HEK293 (cell line): ENCODE measurements around the gene JADE3.

Source experiments
- CTCF ChIA-PET: fragments of 350-600 bp; formaldehyde crosslinking; extraction: SDS; loops from one replicate; lab custom pipeline; 2021; ENCODE audit warnings: antibody characterized with exemption; lab: Yijun Ruan, JAX
- POLR2A ChIA-PET: fragments of 300-600 bp; formaldehyde crosslinking; extraction: SDS; loops from one replicate; lab custom pipeline; 2020; ENCODE audit warnings: antibody characterized with exemption, inconsistent platforms; lab: Yijun Ruan, JAX
- H3K27ac ChIP-seq: fragments of 200-500 bp; sonication (Bioruptor generic); 2 replicates; pipeline ENCODE4 v1.5.1; 2014; ENCODE audit warnings: low read depth, low read length, control low read depth, inconsistent platforms; ENCODE audit errors: extremely low read depth
- H3K36me3 ChIP-seq, 2 experiments: fragments of 200-500 bp in 1 of 2; sonication (Bioruptor generic) in 1 of 2; 1 replicate in 1 of 2; 2 replicates in 1 of 2; pipeline ENCODE4 v1.5.1; 2014 to 2017; ENCODE audit warnings: inconsistent platforms in 2 of 2, low read length in 2 of 2; ENCODE audit not compliant: control insufficient read depth in 2 of 2, insufficient read depth in 1 of 2
- H3K4me1 ChIP-seq: fragments of 200-500 bp; sonication (Bioruptor generic); 2 replicates; pipeline ENCODE4 v1.5.1; 2014; ENCODE audit warnings: mild to moderate bottlenecking, low read length, inconsistent platforms; ENCODE audit not compliant: control insufficient read depth, insufficient read depth
- H3K4me3 ChIP-seq: 2 replicates; pipeline ENCODE4 v1.5.1; 2011; ENCODE audit warnings: low read depth, mild to moderate bottlenecking, control low read depth, low read length, moderate library complexity
- H3K9me3 ChIP-seq: fragments of 200-500 bp; sonication (Bioruptor generic); 2 replicates; pipeline ENCODE4 v1.5.1; 2014; ENCODE audit warnings: low read depth, low read length, inconsistent platforms; ENCODE audit not compliant: control insufficient read depth, insufficient read depth
- KLF9 ChIP-seq: fragments of 450-650 bp; formaldehyde crosslinking; IDR thresholded peaks from 2 replicates; pipeline ENCODE4 v1.5.1; 2016; ENCODE audit warnings: missing biosample characterization, missing genetic modification characterization, low read depth
- PRDM6 ChIP-seq: fragments of 450-650 bp; formaldehyde crosslinking; IDR thresholded peaks from 2 replicates; pipeline ENCODE4 v1.5.1; 2017; ENCODE audit warnings: missing biosample characterization, missing genetic modification characterization
- YY1 ChIP-seq: fragments of 450-650 bp; formaldehyde crosslinking; IDR thresholded peaks from 2 replicates; pipeline ENCODE4 v1.5.1; 2018; ENCODE audit warnings: missing biosample characterization, missing genetic modification characterization
- ZBTB48 ChIP-seq: fragments of 450-650 bp; formaldehyde crosslinking; IDR thresholded peaks from 2 replicates; pipeline ENCODE4 v1.5.1; 2016; ENCODE audit warnings: missing biosample characterization, missing genetic modification characterization
- ZBTB49 ChIP-seq: fragments of 450-650 bp; formaldehyde crosslinking; IDR thresholded peaks from 2 replicates; pipeline ENCODE4 v1.5.1; 2016; ENCODE audit warnings: missing biosample characterization, missing genetic modification characterization, low read depth
- ZNF133 ChIP-seq: fragments of 450-650 bp; formaldehyde crosslinking; IDR thresholded peaks from 2 replicates; pipeline ENCODE4 v1.5.1; 2016; ENCODE audit warnings: missing biosample characterization, missing genetic modification characterization
- ZNF140 ChIP-seq: fragments of 450-650 bp; formaldehyde crosslinking; IDR thresholded peaks from 2 replicates; pipeline ENCODE4 v1.5.1; 2016; ENCODE audit warnings: missing biosample characterization, missing genetic modification characterization
- ZNF175 ChIP-seq: fragments of 450-650 bp; formaldehyde crosslinking; IDR thresholded peaks from 2 replicates; pipeline ENCODE4 v1.5.1; 2016; ENCODE audit warnings: missing biosample characterization, missing genetic modification characterization
- ZNF2 ChIP-seq: fragments of 450-650 bp; formaldehyde crosslinking; IDR thresholded peaks from 2 replicates; pipeline ENCODE4 v1.5.1; 2016; ENCODE audit warnings: missing biosample characterization, missing genetic modification characterization
- ZNF214 ChIP-seq: fragments of 450-650 bp; formaldehyde crosslinking; IDR thresholded peaks from 2 replicates; pipeline ENCODE4 v1.5.1; 2017; ENCODE audit warnings: missing biosample characterization, mild to moderate bottlenecking, missing genetic modification characterization, borderline replicate concordance
- ZNF24 ChIP-seq: fragments of 450-650 bp; formaldehyde crosslinking; IDR thresholded peaks from 2 replicates; pipeline ENCODE4 v1.5.1; 2016; ENCODE audit warnings: missing biosample characterization, missing genetic modification characterization
- ZNF280D ChIP-seq: fragments of 450-650 bp; formaldehyde crosslinking; IDR thresholded peaks from 2 replicates; pipeline ENCODE4 v1.5.1; 2016; ENCODE audit warnings: missing biosample characterization, missing genetic modification characterization
- ZNF302 ChIP-seq: fragments of 450-650 bp; formaldehyde crosslinking; IDR thresholded peaks from 2 replicates; pipeline ENCODE4 v1.5.1; 2016; ENCODE audit warnings: missing biosample characterization, missing genetic modification characterization, low read depth
- ZNF311 ChIP-seq: fragments of 450-650 bp; formaldehyde crosslinking; IDR thresholded peaks from 2 replicates; pipeline ENCODE4 v1.5.1; 2017; ENCODE audit warnings: missing biosample characterization, missing genetic modification characterization, borderline replicate concordance
- ZNF335 ChIP-seq: fragments of 450-650 bp; formaldehyde crosslinking; conservative IDR thresholded peaks from 2 replicates; pipeline ENCODE4 v1.5.1; 2016; ENCODE audit warnings: missing biosample characterization, missing genetic modification characterization
- ZNF37A ChIP-seq: fragments of 450-650 bp; IDR thresholded peaks from 2 replicates; pipeline ENCODE4 v1.5.1; 2018; ENCODE audit warnings: missing biosample characterization, missing genetic modification characterization
- ZNF423 ChIP-seq: fragments of 450-650 bp; formaldehyde crosslinking; IDR thresholded peaks from 2 replicates; pipeline ENCODE4 v1.5.1; 2016; ENCODE audit warnings: missing biosample characterization, missing genetic modification characterization
- ZNF473 ChIP-seq: fragments of 450-650 bp; formaldehyde crosslinking; IDR thresholded peaks from 2 replicates; pipeline ENCODE4 v1.5.1; 2017; ENCODE audit warnings: missing biosample characterization, missing genetic modification characterization
- ZNF521 ChIP-seq: fragments of 450-650 bp; formaldehyde crosslinking; IDR thresholded peaks from 2 replicates; pipeline ENCODE4 v1.5.1; 2017; ENCODE audit warnings: missing biosample characterization, mild to moderate bottlenecking, missing genetic modification characterization
- ZNF529 ChIP-seq: fragments of 450-650 bp; formaldehyde crosslinking; IDR thresholded peaks from 2 replicates; pipeline ENCODE4 v1.5.1; 2017; ENCODE audit warnings: missing genetic modification characterization, missing biosample characterization; ENCODE audit not compliant: insufficient replicate concordance
- ZNF548 ChIP-seq: fragments of 450-650 bp; formaldehyde crosslinking; IDR thresholded peaks from 2 replicates; pipeline ENCODE4 v1.5.1; 2016; ENCODE audit warnings: missing biosample characterization, missing genetic modification characterization
- ZNF561 ChIP-seq: fragments of 450-650 bp; IDR thresholded peaks from 2 replicates; pipeline ENCODE4 v1.5.1; 2018; ENCODE audit warnings: missing biosample characterization, missing genetic modification characterization, borderline replicate concordance
- ZNF571 ChIP-seq: fragments of 450-650 bp; formaldehyde crosslinking; IDR thresholded peaks from 2 replicates; pipeline ENCODE4 v1.5.0; 2017; ENCODE audit warnings: missing biosample characterization, missing genetic modification characterization
- ZNF76 ChIP-seq: fragments of 450-650 bp; formaldehyde crosslinking; IDR thresholded peaks from 2 replicates; pipeline ENCODE4; 2016; ENCODE audit warnings: low read depth, missing biosample characterization, missing genetic modification characterization, borderline replicate concordance
- ZNF768 ChIP-seq: fragments of 450-650 bp; formaldehyde crosslinking; IDR thresholded peaks from 2 replicates; pipeline ENCODE4 v1.5.1; 2018; ENCODE audit warnings: missing biosample characterization, mild to moderate bottlenecking, missing genetic modification characterization
- ZNF776 ChIP-seq: fragments of 450-650 bp; formaldehyde crosslinking; IDR thresholded peaks from 2 replicates; pipeline ENCODE4 v1.5.0; 2017; ENCODE audit warnings: missing biosample characterization, missing genetic modification characterization, borderline replicate concordance
- ZNF792 ChIP-seq: fragments of 450-650 bp; formaldehyde crosslinking; IDR thresholded peaks from 2 replicates; pipeline ENCODE4 v1.5.1; 2016; ENCODE audit warnings: missing biosample characterization, missing genetic modification characterization
- TF ChIP-seq, protein P1 (sequence below): fragments of 450-650 bp; formaldehyde crosslinking; IDR thresholded peaks from 2 replicates; pipeline ENCODE4 v1.5.1; 2016; ENCODE audit warnings: missing biosample characterization, missing genetic modification characterization
- TF ChIP-seq, protein P2 (sequence below): fragments of 450-650 bp; formaldehyde crosslinking; IDR thresholded peaks from 2 replicates; pipeline ENCODE4 v1.5.1; 2016; ENCODE audit warnings: missing biosample characterization, missing genetic modification characterization

Gene JADE3

DNA sequence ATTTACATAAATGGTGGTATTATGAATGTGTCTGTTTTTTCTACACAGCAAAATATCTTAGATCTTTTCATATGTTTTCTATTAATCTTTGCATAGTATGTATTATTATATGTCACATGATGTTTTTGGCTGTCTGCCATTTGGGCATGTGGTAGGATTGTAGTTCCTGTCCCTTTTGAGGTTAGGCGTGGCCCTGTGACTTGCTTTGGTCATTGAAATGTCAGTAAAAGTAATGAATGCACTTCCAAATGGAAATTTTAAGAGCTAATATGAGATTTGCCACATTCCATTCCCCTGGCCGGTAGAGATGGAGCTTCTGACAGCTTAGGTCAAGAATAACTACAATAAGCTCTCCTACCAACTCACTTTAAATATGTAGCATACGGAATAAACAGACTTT is 45.1 kb downstream of the JADE3 start (continued):
- TF ChIP-seq ZNF792 (tag by site-specific recombination), result no peak
- no peak for TF ChIP-seq ZNF214 (tag by site-specific recombination)
- TF ChIP-seq ZNF571 (tag by site-specific recombination), result no peak
- TF ChIP-seq ZNF311, result no peak
- no peak for TF ChIP-seq ZNF473 (tag by site-specific recombination)
- TF ChIP-seq ZNF423 (tag by site-specific recombination), result no peak
- no peak for TF ChIP-seq ZNF2 (tag by site-specific recombination)
- TF ChIP-seq ZNF280D (tag by site-specific recombination), result no peak
- TF ChIP-seq ZNF175, result no peak
- no peak for TF ChIP-seq ZBTB48 (tag by site-specific recombination)
- no peak for TF ChIP-seq ZNF548

DNA sequence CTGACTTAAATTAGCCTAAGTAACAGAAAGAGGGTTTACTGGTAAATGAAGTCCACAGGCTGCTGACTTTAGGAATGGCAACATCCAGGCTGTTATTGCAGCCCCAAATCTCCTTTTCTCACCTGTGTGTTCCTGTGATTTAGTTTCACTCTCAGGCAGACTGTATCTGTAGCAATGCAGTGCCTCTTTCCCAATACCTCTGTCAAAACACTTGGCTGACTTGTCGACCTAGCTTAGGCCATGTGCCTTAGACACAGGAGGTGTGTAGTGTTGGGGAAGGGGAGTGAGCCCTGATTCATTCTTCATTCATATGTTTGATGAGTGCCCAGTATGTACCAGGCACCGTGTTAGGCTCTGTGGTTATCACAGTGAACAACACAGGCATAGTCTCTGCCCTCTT is 46.9 kb downstream of the JADE3 start:
- no peaks in the 10 kb centered on the region for H3K9me3 ChIP-seq
- no peak overlapping the region for H3K27ac ChIP-seq
- TF ChIP-seq ZNF335 (tag by site-specific recombination) (no peak), ZNF140 (tag by site-specific recombination) (no peak), ZNF76 (tag by site-specific recombination) (no peak), ZNF776 (tag by site-specific recombination) (no peak), YY1 (tag by site-specific recombination) (no peak), ZNF768 (tag by site-specific recombination) (no peak), KLF9 (no peak), ZNF133 (tag by site-specific recombination) (no peak), ZNF561 (tag by site-specific recombination) (no peak), ZNF311 (no peak), ZNF529 (tag by site-specific recombination) (no peak), ZNF37A (tag by site-specific recombination) (no peak), ZNF521 (tag by site-specific recombination) (no peak), ZNF302 (tag by site-specific recombination) (no peak), PRDM6 (no peak), ZBTB49 (tag by site-specific recombination) (no peak), ZNF24 (tag by site-specific recombination) (no peak)
- TF ChIP-seq, protein P1, sequence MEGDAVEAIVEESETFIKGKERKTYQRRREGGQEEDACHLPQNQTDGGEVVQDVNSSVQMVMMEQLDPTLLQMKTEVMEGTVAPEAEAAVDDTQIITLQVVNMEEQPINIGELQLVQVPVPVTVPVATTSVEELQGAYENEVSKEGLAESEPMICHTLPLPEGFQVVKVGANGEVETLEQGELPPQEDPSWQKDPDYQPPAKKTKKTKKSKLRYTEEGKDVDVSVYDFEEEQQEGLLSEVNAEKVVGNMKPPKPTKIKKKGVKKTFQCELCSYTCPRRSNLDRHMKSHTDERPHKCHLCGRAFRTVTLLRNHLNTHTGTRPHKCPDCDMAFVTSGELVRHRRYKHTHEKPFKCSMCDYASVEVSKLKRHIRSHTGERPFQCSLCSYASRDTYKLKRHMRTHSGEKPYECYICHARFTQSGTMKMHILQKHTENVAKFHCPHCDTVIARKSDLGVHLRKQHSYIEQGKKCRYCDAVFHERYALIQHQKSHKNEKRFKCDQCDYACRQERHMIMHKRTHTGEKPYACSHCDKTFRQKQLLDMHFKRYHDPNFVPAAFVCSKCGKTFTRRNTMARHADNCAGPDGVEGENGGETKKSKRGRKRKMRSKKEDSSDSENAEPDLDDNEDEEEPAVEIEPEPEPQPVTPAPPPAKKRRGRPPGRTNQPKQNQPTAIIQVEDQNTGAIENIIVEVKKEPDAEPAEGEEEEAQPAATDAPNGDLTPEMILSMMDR (tag by site-specific recombination), result no peak
- TF ChIP-seq, protein P2, sequence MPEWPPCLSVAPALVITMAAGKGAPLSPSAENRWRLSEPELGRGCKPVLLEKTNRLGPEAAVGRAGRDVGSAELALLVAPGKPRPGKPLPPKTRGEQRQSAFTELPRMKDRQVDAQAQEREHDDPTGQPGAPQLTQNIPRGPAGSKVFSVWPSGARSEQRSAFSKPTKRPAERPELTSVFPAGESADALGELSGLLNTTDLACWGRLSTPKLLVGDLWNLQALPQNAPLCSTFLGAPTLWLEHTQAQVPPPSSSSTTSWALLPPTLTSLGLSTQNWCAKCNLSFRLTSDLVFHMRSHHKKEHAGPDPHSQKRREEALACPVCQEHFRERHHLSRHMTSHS, result no peak
- ChIA-PET CTCF (no interaction called here), POLR2A (no interaction called here)
- H3K4me3 ChIP-seq, result no peak overlapping the region
- H3K36me3 ChIP-seq, result no peaks in the 10 kb centered on the region
- H3K4me1 ChIP-seq, result peaks cover 4% of the 10 kb centered on the region; the same call in 1 of the 2 replicates
